Measurements from ENCODE around the gene LDB3. TPM values are rescaled to one million over a fixed set of nuclear protein-coding genes. Genes with fewer than 3 reads are reported as not detected.

Gene LDB3
- total and polyA plus RNA-seq, 4 donors = 11.0 to 132 (median 50.2) TPM

DNA sequence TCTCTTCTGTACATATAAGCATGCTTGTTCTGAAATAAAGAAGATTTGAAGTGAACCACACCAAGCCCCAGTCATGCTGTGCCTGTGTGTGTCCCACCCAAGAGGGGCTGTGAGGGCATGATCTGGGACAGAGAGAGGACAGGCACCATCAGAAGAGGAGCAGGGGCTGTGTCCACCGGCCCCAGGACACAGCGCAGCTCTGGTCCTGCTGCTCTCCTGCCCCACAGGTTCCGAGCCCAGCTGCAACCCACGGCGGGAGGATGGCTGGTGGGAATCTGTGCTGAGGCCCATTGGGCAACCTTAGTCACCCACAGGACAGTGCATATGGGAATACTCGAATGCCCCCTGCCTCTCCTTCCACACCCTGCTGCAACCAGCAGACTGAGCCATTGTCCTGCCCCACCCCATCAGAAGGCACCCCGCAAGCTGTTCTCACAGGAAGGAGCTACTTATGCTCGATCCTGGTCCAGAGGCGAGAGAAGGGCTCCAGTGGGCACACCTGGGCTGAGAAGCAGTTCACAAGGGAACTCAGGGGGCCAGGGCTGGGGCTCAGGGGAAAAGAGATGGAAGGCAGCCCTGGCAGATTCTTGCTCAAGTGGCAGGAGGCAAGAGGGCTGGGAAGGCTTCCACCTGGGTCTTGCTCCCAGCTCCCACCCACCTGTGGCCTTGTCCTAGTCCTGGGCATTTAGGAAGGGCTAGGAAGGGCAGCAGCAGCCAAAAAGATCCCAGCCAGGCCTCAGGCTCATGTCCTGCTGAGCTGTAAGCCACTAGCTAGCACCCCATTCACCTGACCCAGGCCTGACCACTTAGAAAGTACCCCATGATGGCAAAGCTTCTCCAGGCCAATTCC lies 31.9 kb downstream of the LDB3 start:
- H3K27me3 ChIP-seq (ENCODE audit: control insufficient read depth in 1 of 2, insufficient read depth in 2 of 2, low read length in 1 of 2) = no peaks in the 10 kb centered on the region
- peak; percentile 28 to 63 for DNase-seq
- ATAC-seq (ENCODE audit: low FRiP score) = no peak

DNA sequence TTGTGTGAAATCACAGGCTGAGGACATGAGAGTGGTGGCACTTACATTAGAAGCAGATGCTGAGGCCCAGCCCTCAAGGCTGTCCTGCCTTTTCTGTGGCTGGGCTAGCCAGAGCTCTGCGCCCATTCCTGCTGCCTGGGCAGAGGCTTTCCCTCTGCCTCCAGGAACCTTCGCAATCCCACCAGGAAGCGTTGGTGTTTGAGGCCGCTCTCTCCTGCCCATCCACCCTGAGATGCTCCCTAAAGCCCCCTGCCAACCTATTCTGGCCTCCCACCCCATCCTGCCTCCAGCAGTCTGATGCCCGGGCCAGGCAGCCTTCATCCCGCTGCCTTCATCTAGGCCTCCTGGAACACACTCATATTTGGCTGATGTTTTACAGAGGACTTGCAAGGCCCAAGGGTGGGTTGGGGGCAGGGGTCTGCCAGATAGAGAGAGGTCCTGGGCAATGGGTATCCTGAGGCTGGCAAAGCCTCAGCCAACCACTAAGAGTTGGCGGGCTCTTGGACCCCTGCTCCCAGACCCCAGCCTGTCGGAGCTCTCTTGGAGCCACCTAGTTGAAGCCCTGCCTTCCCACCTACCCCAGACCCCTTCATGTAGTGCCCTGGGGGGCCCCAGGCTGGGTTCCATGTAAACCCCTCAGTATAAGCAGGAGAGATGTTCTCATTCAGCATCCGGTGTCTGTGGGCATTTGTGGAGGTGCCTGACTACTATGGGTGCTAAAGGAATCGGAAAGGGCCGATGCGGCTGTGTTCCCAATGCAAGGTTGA lies 32.7 kb downstream of the LDB3 start:
- 94 to 95% methylated on average over 12 of the region's 12 CpGs for WGBS, 2 donors
- H3K27me3 ChIP-seq (ENCODE audit: control insufficient read depth in 1 of 2, insufficient read depth in 2 of 2, low read length in 1 of 2) = no peaks in the 10 kb centered on the region
- no peak overlapping the region for H3K4me3 ChIP-seq (ENCODE audit: low read length in 2 of 2)
- intact Hi-C loops (cut with DNase I) = no loop called here
- ATAC-seq (ENCODE audit: low FRiP score) (no peak), DNase-seq (peak; percentile 30 to 65)
- peaks cover 0 to 9% of the 10 kb centered on the region in 2 donors for H3K36me3 ChIP-seq (ENCODE audit: control insufficient read depth in 1 of 2, insufficient read depth in 2 of 2, low read length in 1 of 2)
- no peak overlapping the region for H3K27ac ChIP-seq (ENCODE audit: low read depth in 1 of 2, low read length in 2 of 2)
- H3K4me1 ChIP-seq (ENCODE audit: control insufficient read depth in 1 of 2, insufficient read depth in 2 of 2, low read length in 2 of 2) = no peaks in the 10 kb centered on the region
- H3K9me3 ChIP-seq (ENCODE audit: control insufficient read depth, low read length) = no peaks in the 10 kb centered on the region

More for the DNA sequence above, 31.9 kb downstream of the LDB3 start:
- no peaks in the 10 kb centered on the region for H3K9me3 ChIP-seq (ENCODE audit: control insufficient read depth, low read length)
- intact Hi-C loops (cut with DNase I) = no loop called here
- H3K27ac ChIP-seq (ENCODE audit: low read depth in 1 of 2, low read length in 2 of 2) = no peak overlapping the region
- no peaks in the 10 kb centered on the region for H3K4me1 ChIP-seq (ENCODE audit: control insufficient read depth in 1 of 2, insufficient read depth in 2 of 2, low read length in 2 of 2)
- 88 to 91% methylated on average over 9 of the region's 9 CpGs for WGBS, 2 donors
- H3K4me3 ChIP-seq (ENCODE audit: low read length in 2 of 2) = no peak overlapping the region
- H3K36me3 ChIP-seq (ENCODE audit: control insufficient read depth in 1 of 2, insufficient read depth in 2 of 2, low read length in 1 of 2) = peaks cover 0 to 9% of the 10 kb centered on the region in 2 donors

- no peak overlapping the region for H3K27ac ChIP-seq (ENCODE audit: low read depth in 1 of 2, low read length in 2 of 2)
- 88 to 92% methylated on average over 8 of the region's 8 CpGs for WGBS, 2 donors
- no peaks in the 10 kb centered on the region for H3K4me1 ChIP-seq (ENCODE audit: control insufficient read depth in 1 of 2, insufficient read depth in 2 of 2, low read length in 2 of 2)
- no peaks in the 10 kb centered on the region for H3K27me3 ChIP-seq (ENCODE audit: control insufficient read depth in 1 of 2, insufficient read depth in 2 of 2, low read length in 1 of 2)
- intact Hi-C loops (cut with DNase I) = no loop called here
- ATAC-seq (ENCODE audit: low FRiP score) = no peak
- H3K4me3 ChIP-seq (ENCODE audit: low read length in 2 of 2) = no peak overlapping the region
- no peaks in the 10 kb centered on the region for H3K9me3 ChIP-seq (ENCODE audit: control insufficient read depth, low read length)
- peak; percentile 32 to 46 for DNase-seq
- H3K36me3 ChIP-seq (ENCODE audit: control insufficient read depth in 1 of 2, insufficient read depth in 2 of 2, low read length in 1 of 2) = peaks cover 0 to 12% of the 10 kb centered on the region in 2 donors
Observed at GRCh38 chr10:86703176-86703575, 34.9 kb downstream of the LDB3 start.

DNA sequence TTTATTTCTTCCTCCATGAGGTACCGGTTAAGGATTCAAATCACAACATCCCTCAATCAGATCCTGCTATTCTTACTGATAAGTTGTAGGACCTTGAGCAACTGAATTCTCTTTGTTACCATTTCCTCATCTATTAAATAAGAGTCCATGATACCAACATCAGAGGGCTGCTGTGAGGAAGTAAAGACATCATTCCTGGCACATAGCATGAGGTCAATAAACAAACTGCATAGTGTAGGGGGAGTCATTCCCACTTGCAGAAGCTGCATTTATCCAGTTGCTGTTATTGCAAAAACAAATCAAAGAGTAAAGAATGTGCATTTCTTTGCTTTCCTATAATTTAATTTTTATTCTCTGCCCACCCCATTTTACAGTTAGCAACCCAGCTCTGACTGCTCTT lies 36.8 kb downstream of the LDB3 start:
- 88 to 94% methylated on average over 1 of the region's 1 CpG for WGBS, 2 donors
- Histone ChIP-seq H3K27ac (ENCODE audit: low read depth in 1 of 2, low read length in 2 of 2) (no peak overlapping the region), H3K4me3 (ENCODE audit: low read length in 2 of 2) (no peak overlapping the region), H3K36me3 (ENCODE audit: control insufficient read depth in 1 of 2, insufficient read depth in 2 of 2, low read length in 1 of 2) (peaks cover 0 to 10% of the 10 kb centered on the region in 2 donors), H3K9me3 (ENCODE audit: control insufficient read depth, low read length) (no peaks in the 10 kb centered on the region), H3K4me1 (ENCODE audit: control insufficient read depth in 1 of 2, insufficient read depth in 2 of 2, low read length in 2 of 2) (no peaks in the 10 kb centered on the region), H3K27me3 (ENCODE audit: control insufficient read depth in 1 of 2, insufficient read depth in 2 of 2, low read length in 1 of 2) (no peaks in the 10 kb centered on the region)
- intact Hi-C loops (cut with DNase I) = loop anchor here in 1 of 2 donors (5.0 kb wide), 1 partner anchor 197 kb away; no protein-coding TSS in a partner anchor
- no peak for DNase-seq
- ATAC-seq (ENCODE audit: low FRiP score) = no peak

DNA sequence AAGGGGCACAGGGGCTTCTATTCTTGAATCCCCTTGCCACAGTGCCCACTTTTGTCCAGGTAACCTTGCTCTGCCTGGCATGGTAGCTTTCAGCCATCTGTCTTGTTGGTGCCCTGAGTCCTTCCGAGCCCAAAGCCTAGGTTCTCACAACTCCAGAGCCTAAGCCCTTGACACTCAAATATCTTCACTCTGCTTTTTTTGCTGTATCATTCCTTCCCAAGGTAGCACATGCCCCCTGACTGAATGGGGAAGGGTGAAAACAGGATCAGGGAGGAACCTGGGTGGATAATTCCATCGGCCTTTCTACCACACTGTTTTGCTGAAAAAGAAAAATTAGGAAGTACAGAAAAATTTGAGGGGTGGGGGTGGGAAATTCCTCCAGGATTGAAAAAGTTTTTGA lies 37.6 kb downstream of the LDB3 start:
- ATAC-seq (ENCODE audit: low FRiP score) (no peak), DNase-seq (no peak)
- Histone ChIP-seq H3K27ac (ENCODE audit: low read depth in 1 of 2, low read length in 2 of 2) (no peak overlapping the region), H3K4me1 (ENCODE audit: control insufficient read depth in 1 of 2, insufficient read depth in 2 of 2, low read length in 2 of 2) (no peaks in the 10 kb centered on the region), H3K36me3 (ENCODE audit: control insufficient read depth in 1 of 2, insufficient read depth in 2 of 2, low read length in 1 of 2) (peaks cover 0 to 10% of the 10 kb centered on the region in 2 donors), H3K4me3 (ENCODE audit: low read length in 2 of 2) (no peak overlapping the region), H3K9me3 (ENCODE audit: control insufficient read depth, low read length) (no peaks in the 10 kb centered on the region), H3K27me3 (ENCODE audit: control insufficient read depth in 1 of 2, insufficient read depth in 2 of 2, low read length in 1 of 2) (no peaks in the 10 kb centered on the region)
- intact Hi-C loops (cut with DNase I) = loop anchor here in 1 of 2 donors (5.0 kb wide), 1 partner anchor 196 kb away; no protein-coding TSS in a partner anchor
- WGBS, 2 donors = 80 to 83% methylated on average over 2 of the region's 2 CpGs

- H3K36me3 ChIP-seq (ENCODE audit: control insufficient read depth in 1 of 2, insufficient read depth in 2 of 2, low read length in 1 of 2) = peaks cover 0 to 10% of the 10 kb centered on the region in 2 donors
- ATAC-seq (ENCODE audit: low FRiP score) (no peak), DNase-seq (peak; percentile 33 to 72)
- no peaks in the 10 kb centered on the region for H3K4me1 ChIP-seq (ENCODE audit: control insufficient read depth in 1 of 2, insufficient read depth in 2 of 2, low read length in 2 of 2)
- H3K4me3 ChIP-seq (ENCODE audit: low read length in 2 of 2) = no peak overlapping the region
- no peaks in the 10 kb centered on the region for H3K27me3 ChIP-seq (ENCODE audit: control insufficient read depth in 1 of 2, insufficient read depth in 2 of 2, low read length in 1 of 2)
- H3K27ac ChIP-seq (ENCODE audit: low read depth in 1 of 2, low read length in 2 of 2) = no peak overlapping the region
- intact Hi-C loops (cut with DNase I) = loop anchor here in 1 of 2 donors (5.0 kb wide), 1 partner anchor 196 kb away; no protein-coding TSS in a partner anchor
- 92 to 94% methylated on average over 12 of the region's 12 CpGs for WGBS, 2 donors
- H3K9me3 ChIP-seq (ENCODE audit: control insufficient read depth, low read length) = no peaks in the 10 kb centered on the region
Observed at GRCh38 chr10:86706401-86706841, 38.1 kb downstream of the LDB3 start.

GRCh38 chr10:86706977-86707376 lies 38.7 kb downstream of the LDB3 start:
- ATAC-seq (ENCODE audit: low FRiP score) (no peak), DNase-seq (peak in 1 of 2 donors; percentile 4)
- Histone ChIP-seq H3K4me1 (ENCODE audit: control insufficient read depth in 1 of 2, insufficient read depth in 2 of 2, low read length in 2 of 2) (no peaks in the 10 kb centered on the region), H3K27me3 (ENCODE audit: control insufficient read depth in 1 of 2, insufficient read depth in 2 of 2, low read length in 1 of 2) (no peaks in the 10 kb centered on the region), H3K9me3 (ENCODE audit: control insufficient read depth, low read length) (no peaks in the 10 kb centered on the region), H3K36me3 (ENCODE audit: control insufficient read depth in 1 of 2, insufficient read depth in 2 of 2, low read length in 1 of 2) (peaks cover 0 to 8% of the 10 kb centered on the region in 2 donors), H3K4me3 (ENCODE audit: low read length in 2 of 2) (no peak overlapping the region), H3K27ac (ENCODE audit: low read depth in 1 of 2, low read length in 2 of 2) (no peak overlapping the region)
- intact Hi-C loops (cut with DNase I) = loop anchor here in 1 of 2 donors (5.0 kb wide), 1 partner anchor 195 kb away; no protein-coding TSS in a partner anchor
- 94 to 100% methylated on average over 1 of the region's 1 CpG for WGBS, 2 donors

- Histone ChIP-seq H3K4me1 (ENCODE audit: control insufficient read depth in 1 of 2, insufficient read depth in 2 of 2, low read length in 2 of 2) (no peaks in the 10 kb centered on the region), H3K4me3 (ENCODE audit: low read length in 2 of 2) (no peak overlapping the region), H3K27ac (ENCODE audit: low read depth in 1 of 2, low read length in 2 of 2) (no peak overlapping the region), H3K36me3 (ENCODE audit: control insufficient read depth in 1 of 2, insufficient read depth in 2 of 2, low read length in 1 of 2) (peaks cover 0 to 5% of the 10 kb centered on the region in 2 donors), H3K27me3 (ENCODE audit: control insufficient read depth in 1 of 2, insufficient read depth in 2 of 2, low read length in 1 of 2) (no peaks in the 10 kb centered on the region), H3K9me3 (ENCODE audit: control insufficient read depth, low read length) (no peaks in the 10 kb centered on the region)
- DNase-seq = peak; percentile 42 to 67
- intact Hi-C loops (cut with DNase I) = loop anchor here in 1 of 2 donors (5.0 kb wide), 1 partner anchor 195 kb away; no protein-coding TSS in a partner anchor
- 50 to 53% methylated on average over 4 of the region's 4 CpGs for WGBS, 2 donors
- ATAC-seq (ENCODE audit: low FRiP score) = no peak
Observed at GRCh38 chr10:86707505-86707904, 39.2 kb downstream of the LDB3 start.

Data from aorta (tissue), 5 donors.